ENCODE results near the gene ZNF474. TPM values are rescaled to one million over a fixed set of nuclear protein-coding genes. Genes with fewer than 3 reads are reported as not detected.
A peak's percentile ranks its signal among the peaks of the same experiment; 100 is the strongest.
"Not testable (repeated sequence)": the region's sequence is repeated elsewhere in the genome, so short reads cannot be mapped to it uniquely, and the experiment has no call there.

ZNF474 gene
- total RNA-seq, 1 donor from 2014 or later: 1.1 TPM

DNA sequence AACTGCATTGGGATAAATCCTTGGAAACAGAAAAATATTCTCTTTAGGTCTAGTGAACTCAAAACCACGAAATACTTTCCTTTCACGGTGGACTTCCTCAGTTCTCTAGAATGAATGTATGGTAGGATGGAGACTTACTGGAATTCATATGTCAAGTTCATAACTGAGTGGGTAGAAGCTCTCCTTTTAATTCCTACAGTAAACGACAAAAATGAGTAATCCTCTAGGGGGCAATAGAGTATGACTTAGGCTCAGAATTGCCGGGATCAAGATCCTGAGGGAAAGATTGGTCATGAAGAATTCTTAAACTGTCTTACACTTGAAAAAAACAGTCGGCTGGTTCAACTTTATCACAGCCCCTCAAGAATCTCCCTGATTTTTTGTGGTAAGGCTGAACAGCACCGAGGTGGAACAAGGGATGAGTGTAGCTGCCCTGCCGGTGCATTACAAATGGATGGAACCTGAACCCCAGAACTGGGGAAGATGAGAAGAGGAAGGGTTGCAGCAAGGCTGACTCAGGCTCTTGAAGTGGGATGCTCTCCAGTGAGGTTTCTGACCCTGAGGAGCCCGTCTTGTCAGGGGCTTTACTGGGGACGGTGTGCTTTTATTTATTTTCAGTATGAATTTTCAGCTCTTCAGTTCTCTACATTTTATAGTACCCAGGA, 37.3 kb upstream of the ZNF474 start:
- H3K4me3 ChIP-seq (ENCODE audit: low read depth, low read length): no peak overlapping the region
- no peaks in the 10 kb centered on the region for H3K27me3 ChIP-seq (ENCODE audit: control insufficient read depth, insufficient read depth, low read length)
- H3K36me3 ChIP-seq (ENCODE audit: control insufficient read depth, insufficient read depth, low read length): no peaks in the 10 kb centered on the region
- DNase-seq (ENCODE audit: low read depth): no peak
- TF ChIP-seq, protein P1, sequence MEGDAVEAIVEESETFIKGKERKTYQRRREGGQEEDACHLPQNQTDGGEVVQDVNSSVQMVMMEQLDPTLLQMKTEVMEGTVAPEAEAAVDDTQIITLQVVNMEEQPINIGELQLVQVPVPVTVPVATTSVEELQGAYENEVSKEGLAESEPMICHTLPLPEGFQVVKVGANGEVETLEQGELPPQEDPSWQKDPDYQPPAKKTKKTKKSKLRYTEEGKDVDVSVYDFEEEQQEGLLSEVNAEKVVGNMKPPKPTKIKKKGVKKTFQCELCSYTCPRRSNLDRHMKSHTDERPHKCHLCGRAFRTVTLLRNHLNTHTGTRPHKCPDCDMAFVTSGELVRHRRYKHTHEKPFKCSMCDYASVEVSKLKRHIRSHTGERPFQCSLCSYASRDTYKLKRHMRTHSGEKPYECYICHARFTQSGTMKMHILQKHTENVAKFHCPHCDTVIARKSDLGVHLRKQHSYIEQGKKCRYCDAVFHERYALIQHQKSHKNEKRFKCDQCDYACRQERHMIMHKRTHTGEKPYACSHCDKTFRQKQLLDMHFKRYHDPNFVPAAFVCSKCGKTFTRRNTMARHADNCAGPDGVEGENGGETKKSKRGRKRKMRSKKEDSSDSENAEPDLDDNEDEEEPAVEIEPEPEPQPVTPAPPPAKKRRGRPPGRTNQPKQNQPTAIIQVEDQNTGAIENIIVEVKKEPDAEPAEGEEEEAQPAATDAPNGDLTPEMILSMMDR (IDR thresholded peaks at IDR 0.05; ENCODE audit: insufficient read depth, low read length, poor library complexity, severe bottlenecking): peak; percentile 43

DNA sequence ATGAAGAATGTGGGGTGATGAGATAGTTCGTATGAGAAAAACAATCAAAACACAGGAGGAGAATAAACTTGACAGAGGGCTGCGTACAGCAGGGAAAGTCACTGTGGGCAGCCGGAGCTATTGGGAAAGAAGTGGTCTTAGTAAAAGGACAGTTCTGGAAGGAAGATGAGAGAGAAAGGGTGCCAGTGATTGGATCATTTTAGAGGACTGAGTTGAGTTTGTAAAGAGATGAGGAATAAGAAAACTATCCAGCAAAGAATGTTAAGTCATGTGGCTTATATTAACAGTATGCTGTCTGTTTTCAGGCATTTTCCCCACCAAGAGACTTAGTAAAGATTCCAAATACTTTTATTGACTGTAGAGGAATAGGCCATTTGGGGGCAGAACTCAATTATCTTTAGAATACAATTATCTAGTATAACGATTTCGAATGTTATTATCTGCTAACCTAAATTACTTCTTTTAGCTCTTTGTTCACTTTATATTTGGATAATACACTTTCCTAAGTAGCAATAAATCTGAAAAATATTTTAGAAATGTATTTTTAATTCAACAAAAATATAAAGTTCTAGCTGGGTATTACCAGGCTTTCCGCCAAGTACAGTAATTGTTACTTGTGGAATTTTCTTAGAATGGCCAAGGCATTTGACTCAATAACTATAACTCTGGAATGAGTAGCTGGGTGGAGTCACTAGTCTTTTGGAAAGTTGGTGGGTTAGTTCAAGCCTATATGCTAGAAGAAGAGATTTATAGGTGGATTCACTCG, 35.7 kb upstream of the ZNF474 start:
- TF ChIP-seq, protein P1 (IDR thresholded peaks at IDR 0.05; ENCODE audit: insufficient read depth, low read length, poor library complexity, severe bottlenecking): no peak
- no peak overlapping the region for H3K4me3 ChIP-seq (ENCODE audit: low read depth, low read length)
- no peaks in the 10 kb centered on the region for H3K27me3 ChIP-seq (ENCODE audit: control insufficient read depth, insufficient read depth, low read length)
- DNase-seq (ENCODE audit: low read depth): no peak
- H3K36me3 ChIP-seq (ENCODE audit: control insufficient read depth, insufficient read depth, low read length): no peaks in the 10 kb centered on the region

DNA sequence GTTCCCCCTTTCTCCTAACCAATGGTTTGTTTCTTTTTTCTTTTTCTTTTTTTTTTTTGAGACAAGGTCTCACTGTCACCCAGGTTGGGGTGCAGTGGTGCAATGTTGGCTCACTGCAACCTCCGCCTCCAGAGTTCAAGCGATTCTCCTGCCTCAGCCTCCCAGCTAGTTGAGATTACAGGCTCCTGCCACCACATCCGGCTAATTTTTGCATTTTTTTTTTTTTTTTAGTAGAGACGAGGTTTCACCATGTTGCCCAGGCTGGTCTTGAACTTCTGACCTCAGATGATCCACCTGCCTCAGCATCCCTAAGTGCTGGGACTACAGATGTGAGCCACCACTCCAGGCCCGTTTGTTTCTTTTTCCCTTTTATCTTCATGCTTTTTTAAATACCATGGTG, 35.1 kb upstream of the ZNF474 start:
- DNase-seq (ENCODE audit: low read depth); H3K36me3 ChIP-seq (ENCODE audit: control insufficient read depth, insufficient read depth, low read length); H3K27me3 ChIP-seq (ENCODE audit: control insufficient read depth, insufficient read depth, low read length); H3K4me3 ChIP-seq (ENCODE audit: low read depth, low read length): not testable (repeated sequence)

DNA sequence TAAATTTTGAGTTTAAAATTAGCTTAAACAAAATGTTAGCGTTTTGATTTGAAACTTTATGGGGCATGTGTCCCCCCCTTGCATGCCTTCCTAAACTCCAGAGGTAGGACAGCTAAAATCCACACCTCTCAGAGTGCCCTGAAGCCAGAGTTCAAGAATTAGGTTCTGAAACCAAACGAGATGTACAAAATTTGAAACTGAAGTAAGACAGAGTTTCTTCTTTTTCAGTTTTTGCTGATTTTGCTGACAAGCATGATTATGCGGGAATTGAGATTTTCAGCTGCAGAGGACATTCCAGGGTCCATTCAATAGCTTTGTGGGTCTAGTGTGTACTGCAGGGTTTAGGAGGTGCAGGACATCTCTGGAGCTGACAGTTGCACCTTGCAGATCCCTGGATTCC, 34.2 kb upstream of the ZNF474 start:
- Histone ChIP-seq H3K27me3 (ENCODE audit: control insufficient read depth, insufficient read depth, low read length) (no peaks in the 10 kb centered on the region), H3K4me3 (ENCODE audit: low read depth, low read length) (no peak overlapping the region), H3K36me3 (ENCODE audit: control insufficient read depth, insufficient read depth, low read length) (no peaks in the 10 kb centered on the region)
- no peak for DNase-seq (ENCODE audit: low read depth)
- TF ChIP-seq, protein P1 (IDR thresholded peaks at IDR 0.05; ENCODE audit: insufficient read depth, low read length, poor library complexity, severe bottlenecking): no peak

DNA sequence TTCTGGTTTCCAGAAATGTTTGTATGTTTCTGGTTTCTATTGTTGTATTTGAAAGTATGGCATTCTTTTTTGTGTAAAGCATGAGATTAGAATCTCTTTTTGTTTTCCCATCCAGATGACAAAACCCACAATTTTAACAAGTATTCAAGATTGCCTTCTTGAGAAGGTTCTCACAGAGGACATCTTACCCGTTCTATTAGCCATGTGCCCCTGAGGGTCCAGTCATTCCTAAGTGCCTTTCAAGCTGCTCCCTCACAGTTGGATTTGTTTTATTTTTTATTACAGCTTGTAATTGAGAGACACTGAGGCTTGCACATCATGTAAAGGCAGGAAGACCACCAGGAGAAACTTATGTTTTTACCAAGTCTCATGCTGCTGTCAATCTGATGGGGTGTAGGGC, 32.0 kb upstream of the ZNF474 start:
- DNase-seq (ENCODE audit: low read depth): no peak
- Histone ChIP-seq H3K4me3 (ENCODE audit: low read depth, low read length) (no peak overlapping the region), H3K27me3 (ENCODE audit: control insufficient read depth, insufficient read depth, low read length) (no peaks in the 10 kb centered on the region), H3K36me3 (ENCODE audit: control insufficient read depth, insufficient read depth, low read length) (no peaks in the 10 kb centered on the region)
- TF ChIP-seq, protein P1 (IDR thresholded peaks at IDR 0.05; ENCODE audit: insufficient read depth, low read length, poor library complexity, severe bottlenecking): no peak

DNA sequence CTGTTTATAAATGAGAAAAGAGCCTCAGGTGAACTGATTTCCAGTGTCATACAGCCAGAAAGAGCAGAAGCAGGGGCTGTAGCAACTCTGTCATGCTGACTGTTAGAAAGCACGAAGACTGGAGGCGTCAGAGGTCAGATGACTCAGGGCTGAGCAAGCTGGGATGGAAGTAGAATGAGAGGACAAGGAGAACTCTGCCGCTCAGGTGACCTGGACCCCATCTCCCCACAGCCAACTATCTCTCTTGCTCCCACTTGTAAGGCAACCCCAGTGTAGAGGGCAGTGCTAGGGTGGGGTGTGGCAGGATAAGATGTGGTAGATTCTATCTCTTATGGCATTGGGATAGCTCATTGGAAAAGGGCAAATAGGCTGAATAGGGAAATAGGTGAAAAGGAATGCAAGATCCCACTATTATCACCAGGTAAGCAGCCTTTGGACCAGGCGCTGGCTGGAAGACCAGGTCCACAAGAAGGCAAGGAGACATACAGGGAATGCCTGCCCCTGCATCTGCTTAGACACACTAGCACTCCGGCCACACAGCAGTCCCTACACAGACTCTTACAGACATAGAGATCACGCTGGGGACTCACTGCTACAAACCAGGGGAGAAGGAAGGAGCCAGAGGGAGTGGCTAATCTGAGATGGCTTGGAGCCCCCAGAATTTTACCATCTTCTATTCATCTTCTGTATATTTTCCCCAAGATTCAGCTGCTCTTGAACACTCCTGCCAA, 30.1 kb upstream of the ZNF474 start:
- no peaks in the 10 kb centered on the region for H3K36me3 ChIP-seq (ENCODE audit: control insufficient read depth, insufficient read depth, low read length)
- no peak overlapping the region for H3K4me3 ChIP-seq (ENCODE audit: low read depth, low read length)
- no peak for DNase-seq (ENCODE audit: low read depth)
- TF ChIP-seq, protein P1 (IDR thresholded peaks at IDR 0.05; ENCODE audit: insufficient read depth, low read length, poor library complexity, severe bottlenecking): no peak
- H3K27me3 ChIP-seq (ENCODE audit: control insufficient read depth, insufficient read depth, low read length): no peaks in the 10 kb centered on the region
